HFFc6 (cell line): ENCODE results near the gene FNDC3B. TPM values are rescaled to one million over a fixed set of nuclear protein-coding genes. Genes with fewer than 3 reads are reported as not detected.

Experiments used
- DNase-seq: peaks from one replicate; pipeline ENCODE4 v3.0.0-alpha.2; 2018
- H3K27ac Mint-ChIP-seq: 2 replicates; pipeline ENCODE4 v1.8.0; 2020; ENCODE audit warnings: mild to moderate bottlenecking, mixed read lengths
- H3K27me3 Mint-ChIP-seq: 2 replicates; pipeline ENCODE4 v1.8.0; 2021; ENCODE audit warnings: mild to moderate bottlenecking, moderate library complexity, mixed read lengths; ENCODE audit not compliant: insufficient read depth
- H3K36me3 Mint-ChIP-seq: 2 replicates; pipeline ENCODE4 v1.8.0; 2021; ENCODE audit warnings: low read depth, mixed read lengths
- H3K4me1 Mint-ChIP-seq: 2 replicates; pipeline ENCODE4 v1.8.0; 2020; ENCODE audit warnings: low read depth, mixed read lengths
- H3K4me3 Mint-ChIP-seq: 2 replicates; pipeline ENCODE4 v1.8.0; 2020; ENCODE audit warnings: mild to moderate bottlenecking, moderate library complexity, mixed read lengths
- H3K9me3 Mint-ChIP-seq: 2 replicates; pipeline ENCODE4 v1.8.0; 2020; ENCODE audit warnings: mild to moderate bottlenecking, mixed read lengths
- CTCF ChIP-seq: fragments of 200-600 bp; sonication (generic); IDR thresholded peaks from 2 replicates; pipeline ENCODE4 v1.5.0; 2021; ENCODE audit warnings: antibody characterized with exemption, mild to moderate bottlenecking
- total RNA-seq, 6 experiments: library from RNA; stranded (reverse); fragmentation: NEBNext Ultra II Directional; extraction: Animal tissue kit (Norgen Biotek cat#: 25700); gene quantifications; 2 replicates in 1 of 6; 3 replicates in 5 of 6; pipeline ENCODE4 v1.2.3, GENCODE V29; 2021

The FNDC3B gene
- total RNA-seq, 6 experiments from 2014 or later, result 133 to 192 (median 155) TPM

GRCh38 chr3:172286548-172287148, 247.3 kb downstream of the FNDC3B start:
- H3K27ac Mint-ChIP-seq, result peak overlapping the region; percentile 37; the same call in 1 of the 2 replicates
- peaks cover 54% of the 10 kb centered on the region for H3K36me3 Mint-ChIP-seq
- H3K27me3 Mint-ChIP-seq, result peaks cover 5% of the 10 kb centered on the region; the same call in 1 of the 2 replicates
- H3K4me3 Mint-ChIP-seq, result peak overlapping the region; percentile 33; the same call in 1 of the 2 replicates
- DNase-seq, result no peak
- H3K9me3 Mint-ChIP-seq, result no peaks in the 10 kb centered on the region
- no peak for TF ChIP-seq CTCF
- H3K4me1 Mint-ChIP-seq, result peaks cover 71% of the 10 kb centered on the region

- Mint-ChIP-seq H3K27me3 (peaks cover 5% of the 10 kb centered on the region), H3K4me3 (no peak overlapping the region; the same call in 1 of the 2 replicates), H3K4me1 (peaks cover 71% of the 10 kb centered on the region), H3K9me3 (no peaks in the 10 kb centered on the region), H3K36me3 (peaks cover 59% of the 10 kb centered on the region), H3K27ac (no peak overlapping the region)
- no peak for TF ChIP-seq CTCF
- DNase-seq, result no peak
Observed at GRCh38 chr3:172287937-172288477, 248.6 kb downstream of the FNDC3B start.

- Mint-ChIP-seq H3K4me1 (peaks cover 66% of the 10 kb centered on the region), H3K27ac (no peak overlapping the region; the same call in 1 of the 2 replicates), H3K9me3 (no peaks in the 10 kb centered on the region), H3K27me3 (peaks cover 7% of the 10 kb centered on the region), H3K36me3 (peaks cover 58% of the 10 kb centered on the region), H3K4me3 (no peak overlapping the region)
- TF ChIP-seq CTCF, result no peak
- no peak for DNase-seq
Observed at GRCh38 chr3:172288651-172289050, 249.3 kb downstream of the FNDC3B start.

- DNase-seq, result no peak
- Mint-ChIP-seq H3K27ac (no peak overlapping the region), H3K9me3 (no peaks in the 10 kb centered on the region), H3K4me3 (no peak overlapping the region), H3K36me3 (peaks cover 64% of the 10 kb centered on the region), H3K27me3 (peaks cover 7% of the 10 kb centered on the region), H3K4me1 (peaks cover 63% of the 10 kb centered on the region)
- TF ChIP-seq CTCF, result peak; percentile 46
Observed at GRCh38 chr3:172289583-172289982, 250.2 kb downstream of the FNDC3B start.

GRCh38 chr3:172290457-172290856, 251.1 kb downstream of the FNDC3B start:
- H3K4me3 Mint-ChIP-seq, result no peak overlapping the region
- H3K4me1 Mint-ChIP-seq, result peaks cover 54% of the 10 kb centered on the region
- no peak for TF ChIP-seq CTCF
- H3K9me3 Mint-ChIP-seq, result no peaks in the 10 kb centered on the region
- peaks cover 65% of the 10 kb centered on the region for H3K36me3 Mint-ChIP-seq
- H3K27ac Mint-ChIP-seq, result no peak overlapping the region
- DNase-seq, result no peak
- peaks cover 7% of the 10 kb centered on the region for H3K27me3 Mint-ChIP-seq
